DOHH2 (cell line): Measurements from ENCODE around the gene PSMD14.

ENCODE experiments used
- EZH2phosphoT487 ChIP-seq: fragments of 200-600 bp; sonication (generic); IDR thresholded peaks from 2 replicates; pipeline ENCODE4 v1.6.1; 2017; ENCODE audit warnings: borderline replicate concordance, mild to moderate bottlenecking, antibody characterized with exemption, low read length, moderate library complexity, mixed read lengths
- TF ChIP-seq, protein P1 (sequence below): fragments of 200-600 bp; sonication (generic); IDR thresholded peaks from one replicate; pipeline ENCODE4 v1.5.1; 2014; ENCODE audit warnings: antibody characterized with exemption, mild to moderate bottlenecking, low read depth, low read length; ENCODE audit not compliant: poor library complexity, severe bottlenecking

DNA sequence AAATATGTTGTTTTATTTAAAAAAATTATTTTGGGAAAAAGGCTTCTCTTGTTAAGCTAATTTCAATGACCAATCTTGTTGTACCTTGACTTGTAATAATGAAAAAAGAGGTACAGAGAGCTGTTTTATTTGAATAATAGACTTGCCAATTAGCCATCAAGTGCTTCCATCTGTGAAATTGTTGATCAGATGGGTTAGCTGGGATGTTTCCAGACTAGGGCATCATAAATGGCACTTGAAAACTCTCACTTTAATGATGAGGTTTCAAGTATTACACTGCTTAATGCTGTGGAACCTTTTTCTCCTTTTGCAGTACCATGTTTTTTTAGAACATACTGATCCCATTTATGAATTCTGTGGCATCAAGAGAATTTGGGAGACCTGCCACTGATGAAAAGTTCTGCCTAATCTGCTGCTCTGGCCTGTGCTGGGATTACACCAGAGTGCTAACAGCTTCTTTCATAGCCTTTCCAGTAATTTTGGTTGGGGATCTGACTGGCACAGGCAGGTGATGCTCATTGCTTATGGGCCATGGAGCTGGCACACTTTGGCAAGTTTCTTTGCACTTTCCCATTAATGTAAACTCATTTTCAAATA, 24.2 kb downstream of the PSMD14 start:
- TF ChIP-seq, protein P1, sequence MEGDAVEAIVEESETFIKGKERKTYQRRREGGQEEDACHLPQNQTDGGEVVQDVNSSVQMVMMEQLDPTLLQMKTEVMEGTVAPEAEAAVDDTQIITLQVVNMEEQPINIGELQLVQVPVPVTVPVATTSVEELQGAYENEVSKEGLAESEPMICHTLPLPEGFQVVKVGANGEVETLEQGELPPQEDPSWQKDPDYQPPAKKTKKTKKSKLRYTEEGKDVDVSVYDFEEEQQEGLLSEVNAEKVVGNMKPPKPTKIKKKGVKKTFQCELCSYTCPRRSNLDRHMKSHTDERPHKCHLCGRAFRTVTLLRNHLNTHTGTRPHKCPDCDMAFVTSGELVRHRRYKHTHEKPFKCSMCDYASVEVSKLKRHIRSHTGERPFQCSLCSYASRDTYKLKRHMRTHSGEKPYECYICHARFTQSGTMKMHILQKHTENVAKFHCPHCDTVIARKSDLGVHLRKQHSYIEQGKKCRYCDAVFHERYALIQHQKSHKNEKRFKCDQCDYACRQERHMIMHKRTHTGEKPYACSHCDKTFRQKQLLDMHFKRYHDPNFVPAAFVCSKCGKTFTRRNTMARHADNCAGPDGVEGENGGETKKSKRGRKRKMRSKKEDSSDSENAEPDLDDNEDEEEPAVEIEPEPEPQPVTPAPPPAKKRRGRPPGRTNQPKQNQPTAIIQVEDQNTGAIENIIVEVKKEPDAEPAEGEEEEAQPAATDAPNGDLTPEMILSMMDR, result no peak
- no peak for TF ChIP-seq EZH2phosphoT487
